WTC11 (cell line): ENCODE data around the gene ZEB2. TPM values are rescaled to one million over a fixed set of nuclear protein-coding genes. Genes with fewer than 3 reads are reported as not detected.

Experiments used
- ATAC-seq: fragments of 200-7000 bp; cut with Tn5 transposase; 2 replicates; pipeline ENCODE4 v1.10.0; 2021; ENCODE audit warnings: mild to moderate bottlenecking, moderate library complexity
- CTCF ChIA-PET: fragments of 300-600 bp; sonication (Branson Sonifier 250); formaldehyde crosslinking; loops from one replicate; lab custom pipeline; 2021; ENCODE audit warnings: antibody characterized with exemption; lab: Charles Lee
- POLR2A ChIA-PET: fragments of 350-600 bp; sonication (Branson Sonifier 250); formaldehyde crosslinking; loops from one replicate; lab custom pipeline; 2021; ENCODE audit warnings: antibody characterized with exemption; lab: Charles Lee
- DNase-seq: peaks from one replicate; pipeline ENCODE4 v3.0.0; 2021; ENCODE audit warnings: low spot score
- H3K27ac Mint-ChIP-seq: 2 replicates; pipeline ENCODE4 v1.8.0; 2021; ENCODE audit warnings: mixed read lengths
- H3K27me3 Mint-ChIP-seq: 2 replicates; pipeline ENCODE4 v1.8.0; 2021; ENCODE audit warnings: low read depth, mild to moderate bottlenecking, moderate library complexity, mixed read lengths
- H3K36me3 Mint-ChIP-seq: 2 replicates; pipeline ENCODE4 v1.8.0; 2021; ENCODE audit warnings: mixed read lengths
- H3K4me1 Mint-ChIP-seq: 2 replicates; pipeline ENCODE4 v1.8.0; 2022; ENCODE audit warnings: mixed read lengths
- H3K4me3 Mint-ChIP-seq: 2 replicates; pipeline ENCODE4 v1.8.0; 2021; ENCODE audit warnings: mild to moderate bottlenecking, moderate library complexity, mixed read lengths
- H3K9me3 Mint-ChIP-seq: 2 replicates; pipeline ENCODE4 v1.8.0; 2021; ENCODE audit warnings: mixed read lengths
- E2F5 ChIP-seq: sonication (generic); formaldehyde crosslinking; IDR thresholded peaks from 2 replicates; pipeline ENCODE4 v1.8.1; 2022; ENCODE audit warnings: mild to moderate bottlenecking, moderate library complexity, missing genetic modification reagents
- GTF2I ChIP-seq: fragments of 250-450 bp; sonication (Bioruptor Pico); conservative IDR thresholded peaks from 2 replicates; pipeline ENCODE4 v1.4.0; 2021; ENCODE audit warnings: mild to moderate bottlenecking
- HMGA2 ChIP-seq: fragments of 250-450 bp; sonication (Bioruptor Pico); IDR thresholded peaks from 2 replicates; pipeline ENCODE4 v1.4.0; 2021; ENCODE audit warnings: mild to moderate bottlenecking, moderate library complexity
- IRF2 ChIP-seq: sonication (generic); formaldehyde crosslinking; IDR thresholded peaks from 2 replicates; pipeline ENCODE4 v1.8.0; 2022; ENCODE audit warnings: low read depth, missing genetic modification reagents, borderline replicate concordance
- KAT7 ChIP-seq: sonication (generic); formaldehyde crosslinking; IDR thresholded peaks from 2 replicates; pipeline ENCODE4 v1.8.1; 2023; ENCODE audit warnings: missing genetic modification reagents, mild to moderate bottlenecking, borderline replicate concordance
- MLX ChIP-seq: sonication (generic); formaldehyde crosslinking; IDR thresholded peaks from 2 replicates; pipeline ENCODE4 v1.8.1; 2023; ENCODE audit warnings: mild to moderate bottlenecking, missing genetic modification reagents, moderate library complexity
- NFYB ChIP-seq: sonication (generic); formaldehyde crosslinking; conservative IDR thresholded peaks from 2 replicates; pipeline ENCODE4 v1.8.0; 2022; ENCODE audit warnings: low read depth, missing genetic modification reagents
- PREB ChIP-seq: sonication (generic); formaldehyde crosslinking; IDR thresholded peaks from 2 replicates; pipeline ENCODE4 v1.8.1; 2022; ENCODE audit warnings: mild to moderate bottlenecking, missing genetic modification reagents, moderate library complexity, borderline replicate concordance
- SMAD4 ChIP-seq: sonication (generic); formaldehyde crosslinking; IDR thresholded peaks from 2 replicates; pipeline ENCODE4 v1.8.0; 2022; ENCODE audit warnings: mild to moderate bottlenecking, missing genetic modification reagents
- ZNF219 ChIP-seq: sonication (generic); formaldehyde crosslinking; IDR thresholded peaks from 2 replicates; pipeline ENCODE4 v1.8.0; 2023; ENCODE audit warnings: missing genetic modification reagents, mild to moderate bottlenecking, borderline replicate concordance
- ZNF317 ChIP-seq: sonication (generic); formaldehyde crosslinking; IDR thresholded peaks from 2 replicates; pipeline ENCODE4 v1.8.1; 2023; ENCODE audit warnings: low read depth, mild to moderate bottlenecking, moderate library complexity, missing genetic modification reagents, borderline replicate concordance
- ZNF423 ChIP-seq: fragments of 250-450 bp; sonication (Bioruptor Pico); IDR thresholded peaks from 2 replicates; pipeline ENCODE4 v2.1.2; 2022; ENCODE audit warnings: mild to moderate bottlenecking, moderate library complexity
- ZNF532 ChIP-seq: fragments of 250-450 bp; sonication (Bioruptor Pico); IDR thresholded peaks from 2 replicates; pipeline ENCODE4 v1.9.0; 2021; ENCODE audit warnings: mild to moderate bottlenecking, borderline replicate concordance
- total RNA-seq: library from RNA; stranded (reverse); gene quantifications from 3 replicates; pipeline ENCODE4 v1.2.3, GENCODE V29; 2021
- TF ChIP-seq, protein P1 (sequence below): sonication (generic); formaldehyde crosslinking; IDR thresholded peaks from 2 replicates; pipeline ENCODE4 v1.8.1; 2022; ENCODE audit warnings: missing genetic modification reagents, borderline replicate concordance
- TF ChIP-seq, protein P2 (sequence below): sonication (generic); formaldehyde crosslinking; IDR thresholded peaks from 2 replicates; pipeline ENCODE4 v1.8.0; 2023; ENCODE audit warnings: missing genetic modification reagents, mild to moderate bottlenecking, borderline replicate concordance

The ZEB2 gene
- total RNA-seq, 1 experiment from 2014 or later = 0.42 TPM

DNA sequence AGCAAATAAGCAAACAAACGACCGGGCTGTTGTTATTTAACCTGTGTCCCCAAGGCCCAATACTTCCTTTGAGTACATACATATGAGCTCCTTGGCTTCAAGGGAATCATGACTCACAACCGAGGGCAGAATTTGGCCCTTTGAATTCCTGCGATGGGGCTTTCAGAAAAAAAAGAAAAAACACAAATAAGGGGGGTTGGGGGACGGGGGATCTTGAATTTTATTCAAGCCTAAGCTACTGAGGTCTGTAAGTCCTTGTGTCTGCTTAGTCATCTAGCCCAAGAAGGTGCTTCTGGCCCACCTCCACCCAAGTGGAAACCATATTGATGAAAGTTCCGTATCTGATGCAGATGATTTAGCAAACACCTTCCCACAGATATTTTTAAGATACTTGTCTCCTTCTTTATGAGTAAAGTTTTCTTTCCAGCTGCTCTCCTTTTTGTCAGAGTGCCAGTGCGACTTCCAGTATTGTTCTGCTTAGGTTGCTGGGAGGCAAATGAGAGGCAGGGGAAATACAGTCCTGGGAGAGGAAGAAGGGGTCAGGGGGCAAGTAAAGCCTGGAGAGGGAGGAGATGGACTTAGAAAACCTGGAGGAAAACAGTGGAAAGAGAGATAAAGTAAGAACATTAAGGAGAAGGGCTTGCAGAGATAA is 169.6 kb downstream of the ZEB2 start:
- H3K27me3 Mint-ChIP-seq = peaks cover 11% of the 10 kb centered on the region; the same call in 1 of the 2 replicates
- no peak overlapping the region for H3K27ac Mint-ChIP-seq
- ATAC-seq (peak; percentile 76), DNase-seq (no peak)
- CTCF ChIA-PET = interaction anchor here (1.1 to 1.6 kb wide), 2 partner anchors 11 to 99 kb away, joined by 3 read pairs; no protein-coding TSS in a partner anchor
- TF ChIP-seq SMAD4 (CRISPR knock-in tag) (no peak), MLX (CRISPR knock-in tag) (no peak), PREB (CRISPR knock-in tag) (no peak), ZNF532 (CRISPR knock-in tag) (no peak), GTF2I (CRISPR knock-in tag) (no peak), ZNF423 (CRISPR knock-in tag) (no peak), IRF2 (CRISPR knock-in tag) (no peak), NFYB (no peak), KAT7 (CRISPR knock-in tag) (no peak)
- TF ChIP-seq, protein P1, sequence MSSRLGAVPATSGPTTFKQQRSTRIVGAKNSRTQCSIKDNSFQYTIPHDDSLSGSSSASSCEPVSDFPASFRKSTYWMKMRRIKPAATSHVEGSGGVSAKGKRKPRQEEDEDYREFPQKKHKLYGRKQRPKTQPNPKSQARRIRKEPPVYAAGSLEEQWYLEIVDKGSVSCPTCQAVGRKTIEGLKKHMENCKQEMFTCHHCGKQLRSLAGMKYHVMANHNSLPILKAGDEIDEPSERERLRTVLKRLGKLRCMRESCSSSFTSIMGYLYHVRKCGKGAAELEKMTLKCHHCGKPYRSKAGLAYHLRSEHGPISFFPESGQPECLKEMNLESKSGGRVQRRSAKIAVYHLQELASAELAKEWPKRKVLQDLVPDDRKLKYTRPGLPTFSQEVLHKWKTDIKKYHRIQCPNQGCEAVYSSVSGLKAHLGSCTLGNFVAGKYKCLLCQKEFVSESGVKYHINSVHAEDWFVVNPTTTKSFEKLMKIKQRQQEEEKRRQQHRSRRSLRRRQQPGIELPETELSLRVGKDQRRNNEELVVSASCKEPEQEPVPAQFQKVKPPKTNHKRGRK (CRISPR knock-in tag) = no peak
- TF ChIP-seq, all 79 proteins: peak for 0
- Mint-ChIP-seq H3K9me3 (no peaks in the 10 kb centered on the region), H3K4me3 (no peak overlapping the region), H3K36me3 (no peaks in the 10 kb centered on the region), H3K4me1 (peaks cover 53% of the 10 kb centered on the region)
- POLR2A ChIA-PET = no interaction called here

DNA sequence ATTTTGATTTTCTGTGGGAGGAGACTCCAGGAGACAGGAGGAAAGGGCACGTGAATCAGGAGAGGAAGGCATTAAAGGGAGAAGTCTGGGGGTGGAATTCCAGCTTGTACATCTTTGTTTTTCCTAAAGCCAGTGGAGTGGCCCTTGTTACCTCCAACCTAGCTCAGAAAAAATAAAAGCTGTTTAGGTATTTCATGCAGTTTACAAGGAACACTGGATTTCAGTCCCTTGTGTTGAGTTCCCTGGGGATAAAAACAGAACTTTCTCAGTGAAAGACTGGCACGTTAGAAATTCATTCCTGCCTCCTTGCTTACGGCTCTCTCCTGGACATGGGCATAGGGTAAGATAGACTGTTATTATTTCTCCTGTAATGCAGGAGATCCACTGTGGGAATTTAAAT is 170.2 kb downstream of the ZEB2 start:
- no peaks in the 10 kb centered on the region for H3K36me3 Mint-ChIP-seq
- ChIA-PET POLR2A (no interaction called here), CTCF (interaction anchor here (1.1 to 1.6 kb wide), 2 partner anchors 12 to 100 kb away, joined by 3 read pairs; no protein-coding TSS in a partner anchor)
- no peak overlapping the region for H3K27ac Mint-ChIP-seq
- H3K4me1 Mint-ChIP-seq = peaks cover 57% of the 10 kb centered on the region
- ATAC-seq (no peak; the same call in 1 of the 2 replicates), DNase-seq (no peak)
- peaks cover 15% of the 10 kb centered on the region for H3K27me3 Mint-ChIP-seq
- H3K4me3 Mint-ChIP-seq = no peak overlapping the region
- no peaks in the 10 kb centered on the region for H3K9me3 Mint-ChIP-seq
- TF ChIP-seq PREB (CRISPR knock-in tag) = no peak
- TF ChIP-seq E2F5 (CRISPR knock-in tag) = no peak
- TF ChIP-seq, protein P1 (CRISPR knock-in tag) = no peak
- TF ChIP-seq ZNF219 (CRISPR knock-in tag) = no peak
- TF ChIP-seq ZNF317 (CRISPR knock-in tag) = no peak
- no peak for TF ChIP-seq HMGA2 (CRISPR knock-in tag)
- TF ChIP-seq, protein P2, sequence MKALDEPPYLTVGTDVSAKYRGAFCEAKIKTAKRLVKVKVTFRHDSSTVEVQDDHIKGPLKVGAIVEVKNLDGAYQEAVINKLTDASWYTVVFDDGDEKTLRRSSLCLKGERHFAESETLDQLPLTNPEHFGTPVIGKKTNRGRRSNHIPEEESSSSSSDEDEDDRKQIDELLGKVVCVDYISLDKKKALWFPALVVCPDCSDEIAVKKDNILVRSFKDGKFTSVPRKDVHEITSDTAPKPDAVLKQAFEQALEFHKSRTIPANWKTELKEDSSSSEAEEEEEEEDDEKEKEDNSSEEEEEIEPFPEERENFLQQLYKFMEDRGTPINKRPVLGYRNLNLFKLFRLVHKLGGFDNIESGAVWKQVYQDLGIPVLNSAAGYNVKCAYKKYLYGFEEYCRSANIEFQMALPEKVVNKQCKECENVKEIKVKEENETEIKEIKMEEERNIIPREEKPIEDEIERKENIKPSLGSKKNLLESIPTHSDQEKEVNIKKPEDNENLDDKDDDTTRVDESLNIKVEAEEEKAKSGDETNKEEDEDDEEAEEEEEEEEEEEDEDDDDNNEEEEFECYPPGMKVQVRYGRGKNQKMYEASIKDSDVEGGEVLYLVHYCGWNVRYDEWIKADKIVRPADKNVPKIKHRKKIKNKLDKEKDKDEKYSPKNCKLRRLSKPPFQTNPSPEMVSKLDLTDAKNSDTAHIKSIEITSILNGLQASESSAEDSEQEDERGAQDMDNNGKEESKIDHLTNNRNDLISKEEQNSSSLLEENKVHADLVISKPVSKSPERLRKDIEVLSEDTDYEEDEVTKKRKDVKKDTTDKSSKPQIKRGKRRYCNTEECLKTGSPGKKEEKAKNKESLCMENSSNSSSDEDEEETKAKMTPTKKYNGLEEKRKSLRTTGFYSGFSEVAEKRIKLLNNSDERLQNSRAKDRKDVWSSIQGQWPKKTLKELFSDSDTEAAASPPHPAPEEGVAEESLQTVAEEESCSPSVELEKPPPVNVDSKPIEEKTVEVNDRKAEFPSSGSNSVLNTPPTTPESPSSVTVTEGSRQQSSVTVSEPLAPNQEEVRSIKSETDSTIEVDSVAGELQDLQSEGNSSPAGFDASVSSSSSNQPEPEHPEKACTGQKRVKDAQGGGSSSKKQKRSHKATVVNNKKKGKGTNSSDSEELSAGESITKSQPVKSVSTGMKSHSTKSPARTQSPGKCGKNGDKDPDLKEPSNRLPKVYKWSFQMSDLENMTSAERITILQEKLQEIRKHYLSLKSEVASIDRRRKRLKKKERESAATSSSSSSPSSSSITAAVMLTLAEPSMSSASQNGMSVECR (CRISPR knock-in tag) = no peak
